ENCODE data around the gene RAD18.

GRCh38 chr3:8893001-8893400, 70.3 kb downstream of the RAD18 start:
- TF ChIP-seq POLR2A (IDR thresholded peaks at IDR 0.05), result no peak
- TF ChIP-seq, protein P1, sequence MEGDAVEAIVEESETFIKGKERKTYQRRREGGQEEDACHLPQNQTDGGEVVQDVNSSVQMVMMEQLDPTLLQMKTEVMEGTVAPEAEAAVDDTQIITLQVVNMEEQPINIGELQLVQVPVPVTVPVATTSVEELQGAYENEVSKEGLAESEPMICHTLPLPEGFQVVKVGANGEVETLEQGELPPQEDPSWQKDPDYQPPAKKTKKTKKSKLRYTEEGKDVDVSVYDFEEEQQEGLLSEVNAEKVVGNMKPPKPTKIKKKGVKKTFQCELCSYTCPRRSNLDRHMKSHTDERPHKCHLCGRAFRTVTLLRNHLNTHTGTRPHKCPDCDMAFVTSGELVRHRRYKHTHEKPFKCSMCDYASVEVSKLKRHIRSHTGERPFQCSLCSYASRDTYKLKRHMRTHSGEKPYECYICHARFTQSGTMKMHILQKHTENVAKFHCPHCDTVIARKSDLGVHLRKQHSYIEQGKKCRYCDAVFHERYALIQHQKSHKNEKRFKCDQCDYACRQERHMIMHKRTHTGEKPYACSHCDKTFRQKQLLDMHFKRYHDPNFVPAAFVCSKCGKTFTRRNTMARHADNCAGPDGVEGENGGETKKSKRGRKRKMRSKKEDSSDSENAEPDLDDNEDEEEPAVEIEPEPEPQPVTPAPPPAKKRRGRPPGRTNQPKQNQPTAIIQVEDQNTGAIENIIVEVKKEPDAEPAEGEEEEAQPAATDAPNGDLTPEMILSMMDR (IDR thresholded peaks at IDR 0.05), result no peak
- TF ChIP-seq POLR2AphosphoS5 (IDR thresholded peaks at IDR 0.05; ENCODE audit: insufficient read depth in 1 of 2, low read depth in 1 of 2), result no peak

All from vagina (tissue), 2 donors.